Body of pancreas (tissue), 4 donors: ENCODE measurements around the gene DGKI. TPM values are rescaled to one million over a fixed set of nuclear protein-coding genes. Genes with fewer than 3 reads are reported as not detected.

Experiments
- ATAC-seq: fragments of 150-250 bp; one replicate; pipeline ENCODE4 v1.9.1; 2016
- DNase-seq, 4 donors: peaks; one replicate each; pipeline ENCODE4 v3.0.0-alpha.2; 2019
- H3K27ac ChIP-seq, 4 donors: fragments of 200-600 bp; sonication (generic); 1 replicate in 3 of 4; 2 replicates in 1 of 4; pipeline versions ENCODE4 v1.5.1 to v1.6.1; 2016 to 2019; ENCODE audit warnings: mild to moderate bottlenecking in 1 of 4, mixed read lengths in 1 of 4, moderate library complexity in 1 of 4
- H3K27me3 ChIP-seq, 2 donors: fragments of 200-600 bp; sonication (generic); one replicate each; pipeline ENCODE4 v1.6.0; 2016; ENCODE audit warnings: mild to moderate bottlenecking in 1 of 2
- H3K36me3 ChIP-seq, 2 donors: fragments of 200-600 bp; sonication (generic); replicated peaks in 1 of 2; 2 replicates each; pipeline ENCODE4 v1.5.1; 2016; ENCODE audit warnings: low read depth in 2 of 2; ENCODE audit not compliant: insufficient read depth in 1 of 2
- H3K4me1 ChIP-seq: fragments of 200-600 bp; sonication (generic); one replicate; pipeline ENCODE4 v1.6.0; 2016
- H3K4me3 ChIP-seq, 2 donors: fragments of 200-600 bp; sonication (generic); 1 replicate in 1 of 2; 2 replicates in 1 of 2; pipeline ENCODE4 v1.5.1; 2016 to 2019
- H3K9me3 ChIP-seq, 3 donors: fragments of 200-600 bp; sonication (generic); 1 replicate in 2 of 3; 2 replicates in 1 of 3; pipeline ENCODE4 v1.5.1; 2016
- POLR2A ChIP-seq, 3 donors: fragments of 450-650 bp; IDR thresholded peaks; one replicate each; pipeline ENCODE4 v1.6.1; 2016; ENCODE audit warnings: antibody characterized with exemption in 3 of 3, mild to moderate bottlenecking in 2 of 3
- WGBS, 2 donors: methylation state at CpG; one replicate each; pipeline ENCODE4 v1.1.5; 2017; 5-methylcytosine and 5-hydroxymethylcytosine counted together
- intact Hi-C: fragments of 100-400 bp; cut with DNase I; formaldehyde crosslinking; loops from one replicate; pipeline ENCODE4 v1.15.1; 2023
- total RNA-seq, 2 donors: library from RNA; depleted of rRNA; stranded (reverse); fragments of >200 nt; gene quantifications; one replicate each; pipeline ENCODE4 v1.1.0, GENCODE V29; 2016
- TF ChIP-seq, protein P1 (sequence below), 7 experiments: fragments of 450-650 bp in 4 of 7; fragments of 200-600 bp in 3 of 7; sonication (generic) in 3 of 7; IDR thresholded peaks; one replicate each; pipeline ENCODE4 v1.5.1; 2016 to 2019; ENCODE audit warnings: antibody characterized with exemption in 7 of 7

The DGKI gene
- total RNA-seq, 2 donors from 2014 or later, result 2.6 TPM; not detected in 1

DNA sequence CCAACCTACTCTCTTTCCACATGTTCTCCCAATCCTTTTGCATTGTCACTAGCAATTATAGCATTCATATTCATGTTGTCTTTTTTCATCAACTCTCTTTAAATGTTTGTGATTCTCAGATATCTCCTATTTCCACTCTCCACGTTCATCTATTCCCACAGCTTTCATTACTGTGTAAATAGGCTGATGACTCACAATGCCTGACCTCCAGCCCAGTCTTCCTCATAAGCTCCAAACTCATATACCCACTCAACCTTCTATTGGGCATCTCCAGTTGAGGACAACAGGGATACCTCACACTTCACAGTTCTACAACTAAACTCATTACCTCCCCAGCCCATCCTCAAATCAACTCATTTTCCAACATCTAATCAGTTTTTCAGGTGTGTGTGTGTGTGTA is 194.1 kb downstream of the DGKI start:
- intact Hi-C loops, result loop anchor here (10.0 kb wide), 1 partner anchor 242 kb away; no protein-coding TSS in a partner anchor
- H3K9me3 ChIP-seq, result no peaks in the 10 kb centered on the region
- no peaks in the 10 kb centered on the region for H3K4me1 ChIP-seq
- no peak overlapping the region for H3K27ac ChIP-seq
- H3K4me3 ChIP-seq, result no peak overlapping the region
- 0 to 25% methylated on average over 1 of the region's 1 CpG for WGBS, 2 donors
- ATAC-seq (no peak), DNase-seq (no peak)
- no peaks in the 10 kb centered on the region for H3K36me3 ChIP-seq
- TF ChIP-seq, protein P1, sequence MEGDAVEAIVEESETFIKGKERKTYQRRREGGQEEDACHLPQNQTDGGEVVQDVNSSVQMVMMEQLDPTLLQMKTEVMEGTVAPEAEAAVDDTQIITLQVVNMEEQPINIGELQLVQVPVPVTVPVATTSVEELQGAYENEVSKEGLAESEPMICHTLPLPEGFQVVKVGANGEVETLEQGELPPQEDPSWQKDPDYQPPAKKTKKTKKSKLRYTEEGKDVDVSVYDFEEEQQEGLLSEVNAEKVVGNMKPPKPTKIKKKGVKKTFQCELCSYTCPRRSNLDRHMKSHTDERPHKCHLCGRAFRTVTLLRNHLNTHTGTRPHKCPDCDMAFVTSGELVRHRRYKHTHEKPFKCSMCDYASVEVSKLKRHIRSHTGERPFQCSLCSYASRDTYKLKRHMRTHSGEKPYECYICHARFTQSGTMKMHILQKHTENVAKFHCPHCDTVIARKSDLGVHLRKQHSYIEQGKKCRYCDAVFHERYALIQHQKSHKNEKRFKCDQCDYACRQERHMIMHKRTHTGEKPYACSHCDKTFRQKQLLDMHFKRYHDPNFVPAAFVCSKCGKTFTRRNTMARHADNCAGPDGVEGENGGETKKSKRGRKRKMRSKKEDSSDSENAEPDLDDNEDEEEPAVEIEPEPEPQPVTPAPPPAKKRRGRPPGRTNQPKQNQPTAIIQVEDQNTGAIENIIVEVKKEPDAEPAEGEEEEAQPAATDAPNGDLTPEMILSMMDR (IDR thresholded peaks at IDR 0.05), result no peak
- no peak for TF ChIP-seq POLR2A (IDR thresholded peaks at IDR 0.05)
- no peaks in the 10 kb centered on the region for H3K27me3 ChIP-seq

DNA sequence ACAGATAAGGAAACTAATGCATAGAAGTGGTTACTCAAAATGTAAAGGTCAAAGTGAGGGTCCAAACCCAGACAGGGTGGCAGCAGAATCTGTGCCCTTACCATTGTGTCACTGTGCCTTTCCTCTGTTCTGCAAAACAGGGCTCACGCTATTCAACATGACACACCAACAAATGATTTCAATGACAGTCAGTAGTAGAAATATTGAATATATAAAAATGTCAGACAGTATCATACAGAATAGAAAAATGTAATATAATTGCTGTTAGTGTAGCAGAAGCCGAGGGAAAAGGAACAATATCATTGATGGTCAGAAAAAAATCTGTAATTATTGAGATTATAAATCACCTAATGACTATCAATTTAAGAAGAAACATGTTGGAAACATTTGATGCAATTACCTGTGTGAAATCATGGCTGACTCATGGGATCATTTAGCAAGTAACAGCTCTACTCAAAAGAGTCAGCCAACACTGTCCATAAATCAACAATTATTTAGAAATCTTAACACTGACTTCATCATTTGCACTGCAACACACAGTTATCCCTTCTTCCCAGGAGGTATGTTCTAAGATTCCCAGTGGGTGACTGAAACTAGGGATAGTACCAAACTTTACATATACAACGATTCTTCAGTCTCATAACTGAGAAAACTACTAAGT is 198.7 kb downstream of the DGKI start:
- Histone ChIP-seq H3K4me1 (no peaks in the 10 kb centered on the region), H3K4me3 (no peak overlapping the region), H3K36me3 (no peaks in the 10 kb centered on the region), H3K27ac (no peak overlapping the region), H3K9me3 (no peaks in the 10 kb centered on the region), H3K27me3 (no peaks in the 10 kb centered on the region)
- TF ChIP-seq POLR2A (IDR thresholded peaks at IDR 0.05), result no peak
- TF ChIP-seq, protein P1 (IDR thresholded peaks at IDR 0.05), result no peak
- DNase-seq (no peak), ATAC-seq (no peak)
- WGBS, 2 donors, result 71 to 85% methylated on average over 3 of the region's 3 CpGs
- intact Hi-C loops, result no loop called here

DNA sequence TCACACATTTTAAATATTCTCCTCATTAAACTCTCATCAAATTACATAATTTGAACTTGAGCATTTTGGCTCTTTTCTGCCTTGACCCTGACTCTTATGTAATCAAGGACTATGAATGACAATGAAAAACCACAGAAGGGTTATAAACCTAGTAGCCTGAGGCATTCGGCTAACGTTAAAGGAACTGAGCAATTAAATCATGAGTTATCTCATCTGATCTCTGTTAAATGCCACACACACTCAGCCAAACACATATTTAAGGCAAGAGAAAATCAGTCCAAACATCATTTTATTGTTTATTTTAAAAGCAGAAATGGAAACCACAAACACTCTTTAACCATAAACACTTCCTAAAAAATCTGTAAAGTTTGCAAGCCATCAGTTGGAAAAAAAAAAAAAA is 204.3 kb downstream of the DGKI start:
- Histone ChIP-seq H3K36me3 (no peaks in the 10 kb centered on the region), H3K4me1 (no peaks in the 10 kb centered on the region), H3K9me3 (no peaks in the 10 kb centered on the region), H3K27me3 (no peaks in the 10 kb centered on the region), H3K4me3 (no peak overlapping the region), H3K27ac (no peak overlapping the region)
- 44 to 68% methylated on average over 2 of the region's 2 CpGs for WGBS, 2 donors
- no peak for DNase-seq
- intact Hi-C loops, result no loop called here
- ATAC-seq, result no peak
- no peak for TF ChIP-seq POLR2A (IDR thresholded peaks at IDR 0.05)
- TF ChIP-seq, protein P1 (IDR thresholded peaks at IDR 0.05), result no peak

DNA sequence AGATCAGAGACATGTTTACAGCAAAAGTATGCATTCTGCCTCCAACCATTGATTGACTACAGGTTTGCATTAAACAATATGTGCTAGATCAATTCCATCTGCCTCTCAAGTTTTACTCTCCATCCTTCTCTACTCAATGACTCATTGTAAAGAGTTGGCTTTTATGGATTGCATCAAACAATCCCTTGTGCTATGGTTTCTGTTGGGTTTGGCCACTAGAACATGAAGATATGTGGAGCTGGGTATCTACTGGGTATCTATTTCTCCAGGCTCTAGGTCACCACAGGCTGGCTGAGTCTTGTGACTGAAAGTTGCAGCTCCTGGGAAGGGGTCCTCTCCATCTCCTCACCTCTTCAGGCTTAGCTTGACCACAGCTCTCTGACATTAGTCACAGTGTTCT is 204.7 kb downstream of the DGKI start:
- ATAC-seq (no peak), DNase-seq (no peak)
- TF ChIP-seq, protein P1 (IDR thresholded peaks at IDR 0.05), result no peak
- TF ChIP-seq POLR2A (IDR thresholded peaks at IDR 0.05), result no peak
- H3K27ac ChIP-seq, result no peak overlapping the region
- no peaks in the 10 kb centered on the region for H3K36me3 ChIP-seq
- intact Hi-C loops, result no loop called here
- H3K4me1 ChIP-seq, result no peaks in the 10 kb centered on the region
- no peaks in the 10 kb centered on the region for H3K27me3 ChIP-seq
- no peak overlapping the region for H3K4me3 ChIP-seq
- no peaks in the 10 kb centered on the region for H3K9me3 ChIP-seq

DNA sequence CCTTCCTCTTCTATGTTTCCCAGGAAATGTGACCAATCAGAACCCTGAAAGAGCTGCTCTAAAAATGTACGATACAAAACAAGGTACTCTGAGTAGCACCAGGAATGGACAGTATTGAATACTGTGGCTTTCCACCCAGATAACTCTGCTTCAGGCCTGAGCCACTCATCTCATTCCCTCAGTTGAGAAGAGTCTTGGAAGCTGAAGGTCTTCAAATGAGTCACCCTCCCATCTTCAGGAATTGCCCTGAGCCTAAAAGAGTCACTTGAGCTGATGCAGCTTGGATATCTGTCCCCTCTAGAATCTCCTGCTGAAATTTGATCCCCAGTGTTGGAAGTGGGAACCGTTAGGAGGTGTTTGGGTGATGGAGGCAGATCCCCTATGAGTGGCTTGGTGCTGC is 210.4 kb downstream of the DGKI start:
- no peaks in the 10 kb centered on the region for H3K9me3 ChIP-seq
- H3K36me3 ChIP-seq, result no peaks in the 10 kb centered on the region
- intact Hi-C loops, result no loop called here
- ATAC-seq (no peak), DNase-seq (no peak)
- H3K27me3 ChIP-seq, result no peaks in the 10 kb centered on the region
- no peak for TF ChIP-seq POLR2A (IDR thresholded peaks at IDR 0.05)
- TF ChIP-seq, protein P1 (IDR thresholded peaks at IDR 0.05), result no peak
- 74 to 89% methylated on average over 2 of the region's 2 CpGs for WGBS, 2 donors
- H3K4me3 ChIP-seq, result no peak overlapping the region
- H3K27ac ChIP-seq, result no peak overlapping the region
- H3K4me1 ChIP-seq, result no peaks in the 10 kb centered on the region
